Cardiac muscle cell (in vitro differentiated cells and primary cell): ENCODE measurements around the gene CPPED1. TPM values are rescaled to one million over a fixed set of nuclear protein-coding genes. Genes with fewer than 3 reads are reported as not detected.
A peak's percentile ranks its signal among the peaks of the same experiment; 100 is the strongest.
"Not testable (repeated sequence)": the region's sequence is repeated elsewhere in the genome, so short reads cannot be mapped to it uniquely, and the experiment has no call there.

Experiments
- DNase-seq, 2 donors: peaks; one replicate each; pipeline versions ENCODE4 v3.0.0 to v3.0.0-alpha.2; 2010 to 2017; ENCODE audit warnings: low read depth in 1 of 2, low spot score in 1 of 2
- H3K27ac ChIP-seq: fragments of 200-600 bp; sonication (generic); 2 replicates; pipeline ENCODE4 v1.5.1; 2016
- H3K27me3 ChIP-seq: fragments of 200-600 bp; sonication (generic); 2 replicates; pipeline ENCODE4 v1.6.0; 2016; ENCODE audit warnings: control low read depth
- H3K36me3 ChIP-seq: fragments of 200-600 bp; sonication (generic); 2 replicates; pipeline ENCODE4 v1.5.1; 2016; ENCODE audit warnings: control low read depth
- H3K4me1 ChIP-seq: fragments of 200-600 bp; sonication (generic); 2 replicates; pipeline ENCODE4 v1.8.1; 2017; ENCODE audit warnings: low read depth, mild to moderate bottlenecking, mixed run types
- H3K4me3 ChIP-seq: fragments of 200-600 bp; sonication (generic); 2 replicates; pipeline ENCODE4 v1.5.1; 2016; ENCODE audit warnings: mild to moderate bottlenecking
- H3K9me3 ChIP-seq: fragments of 200-600 bp; sonication (generic); 2 replicates; pipeline ENCODE4 v1.5.1; 2017; ENCODE audit warnings: low read depth, mild to moderate bottlenecking, control low read depth
- polyA plus RNA-seq: library from polyadenylated mRNA; unstranded; fragments of >200 nt; fragmentation: Nextera tagmentation; extraction: Ambion mirVana; gene quantifications from 2 replicates; pipeline ENCODE4 v1.2.1, GENCODE V29; 2016
- total RNA-seq: library from RNA; depleted of rRNA; stranded (reverse); fragments of >200 nt; gene quantifications from 2 replicates; pipeline ENCODE4 v1.2.3, GENCODE V29; 2016
- TF ChIP-seq, protein P1 (sequence below): IDR thresholded peaks from 2 replicates; pipeline ENCODE4 v1.5.1; 2012; ENCODE audit warnings: low read depth, mild to moderate bottlenecking, low read length

Gene CPPED1
- total and polyA plus RNA-seq, 2 experiments from 2014 or later: 10.0 to 12.0 TPM

DNA sequence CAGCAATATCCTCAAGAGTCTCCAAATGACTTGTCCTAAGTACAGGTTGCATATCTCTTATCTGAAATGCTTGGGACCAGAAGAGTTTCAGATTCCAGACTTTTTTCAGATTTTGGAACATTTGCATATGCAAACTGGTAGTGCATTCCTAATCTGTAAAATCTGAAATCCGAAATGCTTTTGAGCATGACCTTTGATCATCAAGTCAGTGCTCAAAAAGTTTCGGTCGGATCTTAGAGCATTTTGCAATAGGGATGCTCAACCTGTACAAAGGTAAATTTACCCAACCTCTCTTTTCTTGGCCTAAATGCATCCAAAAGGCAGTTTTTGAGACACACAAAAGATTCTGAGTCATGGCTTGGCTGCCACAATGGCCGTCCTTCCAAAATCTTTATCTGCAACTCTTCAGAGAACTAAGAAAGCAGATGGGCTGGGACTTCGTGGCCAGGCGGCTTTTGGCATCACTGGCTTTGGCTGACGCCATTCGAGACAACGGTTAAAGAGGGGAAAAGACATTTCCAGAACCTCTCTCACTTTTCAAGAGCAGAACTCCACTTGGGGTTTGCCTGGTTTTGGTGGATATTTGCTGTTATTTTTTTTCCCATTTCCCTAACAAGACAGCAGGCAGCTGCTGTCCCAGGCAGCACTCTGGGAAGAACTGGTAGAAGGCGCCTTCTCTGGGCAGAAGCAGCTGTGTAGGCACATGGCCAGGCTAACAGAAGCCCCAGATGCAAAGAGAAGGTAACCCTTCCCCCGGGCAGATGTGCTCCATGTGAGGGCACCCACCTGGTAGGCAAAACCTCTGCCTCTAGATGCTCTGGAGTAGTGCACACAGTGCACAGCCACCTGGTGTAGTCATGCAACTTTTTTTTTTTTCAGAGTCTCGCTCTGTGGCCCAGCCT lies 8.9 kb downstream of the CPPED1 start:
- no peaks in the 10 kb centered on the region for H3K9me3 ChIP-seq
- TF ChIP-seq, protein P1, sequence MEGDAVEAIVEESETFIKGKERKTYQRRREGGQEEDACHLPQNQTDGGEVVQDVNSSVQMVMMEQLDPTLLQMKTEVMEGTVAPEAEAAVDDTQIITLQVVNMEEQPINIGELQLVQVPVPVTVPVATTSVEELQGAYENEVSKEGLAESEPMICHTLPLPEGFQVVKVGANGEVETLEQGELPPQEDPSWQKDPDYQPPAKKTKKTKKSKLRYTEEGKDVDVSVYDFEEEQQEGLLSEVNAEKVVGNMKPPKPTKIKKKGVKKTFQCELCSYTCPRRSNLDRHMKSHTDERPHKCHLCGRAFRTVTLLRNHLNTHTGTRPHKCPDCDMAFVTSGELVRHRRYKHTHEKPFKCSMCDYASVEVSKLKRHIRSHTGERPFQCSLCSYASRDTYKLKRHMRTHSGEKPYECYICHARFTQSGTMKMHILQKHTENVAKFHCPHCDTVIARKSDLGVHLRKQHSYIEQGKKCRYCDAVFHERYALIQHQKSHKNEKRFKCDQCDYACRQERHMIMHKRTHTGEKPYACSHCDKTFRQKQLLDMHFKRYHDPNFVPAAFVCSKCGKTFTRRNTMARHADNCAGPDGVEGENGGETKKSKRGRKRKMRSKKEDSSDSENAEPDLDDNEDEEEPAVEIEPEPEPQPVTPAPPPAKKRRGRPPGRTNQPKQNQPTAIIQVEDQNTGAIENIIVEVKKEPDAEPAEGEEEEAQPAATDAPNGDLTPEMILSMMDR: no peak

DNA sequence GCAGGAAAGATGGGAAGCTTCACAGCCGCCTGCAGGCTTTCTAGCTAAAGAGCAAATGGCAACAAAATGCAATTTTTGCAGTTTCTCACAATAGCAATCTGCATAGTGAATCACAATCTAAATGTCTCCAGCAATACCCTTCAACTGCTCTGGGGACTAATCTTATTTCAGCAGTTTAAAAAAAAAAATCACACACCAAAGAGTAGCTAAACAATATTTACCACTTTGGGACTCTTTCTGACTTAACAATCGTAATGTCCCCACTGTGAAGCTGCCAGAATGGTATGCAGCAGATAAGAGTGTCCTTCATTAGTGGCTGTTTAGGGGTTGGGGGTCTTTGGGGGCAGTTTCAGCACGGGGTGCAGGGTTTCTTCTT lies 9.8 kb downstream of the CPPED1 start:
- Histone ChIP-seq H3K9me3 (no peaks in the 10 kb centered on the region), H3K4me1 (peaks cover 17% of the 10 kb centered on the region), H3K27me3 (no peaks in the 10 kb centered on the region), H3K4me3 (no peak overlapping the region), H3K36me3 (no peaks in the 10 kb centered on the region), H3K27ac (peak overlapping the region; percentile 12)
- TF ChIP-seq, protein P1: no peak
- DNase-seq: no peak

More for the DNA sequence above, 8.9 kb downstream of the CPPED1 start:
- peaks cover 17% of the 10 kb centered on the region for H3K4me1 ChIP-seq
- no peaks in the 10 kb centered on the region for H3K36me3 ChIP-seq
- H3K4me3 ChIP-seq: no peak overlapping the region
- H3K27me3 ChIP-seq: no peaks in the 10 kb centered on the region
- DNase-seq: no peak
- H3K27ac ChIP-seq: peak overlapping the region; percentile 11

DNA sequence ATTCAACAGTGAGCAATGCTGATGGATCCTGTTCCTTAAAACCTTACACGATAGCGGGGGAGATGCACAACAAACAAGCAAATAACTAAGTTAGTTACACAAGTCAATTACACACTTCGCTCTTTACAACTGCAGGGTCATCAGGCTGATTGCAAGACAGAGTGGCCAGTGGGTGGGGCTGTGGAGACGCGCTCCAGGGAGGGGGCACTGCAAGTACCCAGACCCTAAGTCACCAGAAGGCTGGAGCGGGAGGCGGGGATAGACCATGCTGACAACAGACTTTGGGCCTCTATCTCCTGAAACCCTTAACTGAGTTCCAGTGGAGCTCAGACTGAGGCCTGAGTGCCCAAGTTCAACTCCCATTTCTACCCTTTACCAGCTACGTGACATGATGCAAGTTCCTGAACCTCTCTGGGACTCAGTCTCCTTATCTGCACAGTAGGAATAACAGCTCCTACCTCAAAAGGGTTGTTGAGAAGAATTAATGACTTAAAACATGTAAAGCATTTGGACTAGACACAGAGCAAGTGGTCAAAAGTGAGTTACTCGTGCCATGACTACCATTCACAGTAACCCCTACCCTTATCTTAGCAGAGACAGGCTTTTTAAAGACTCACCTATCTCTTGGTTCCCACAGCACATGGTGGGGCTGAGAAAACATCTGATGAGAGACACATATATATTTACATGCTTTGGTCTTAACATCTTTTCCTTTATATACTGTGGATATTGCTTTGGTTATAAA lies 10.4 kb downstream of the CPPED1 start:
- DNase-seq: no peak

DNA sequence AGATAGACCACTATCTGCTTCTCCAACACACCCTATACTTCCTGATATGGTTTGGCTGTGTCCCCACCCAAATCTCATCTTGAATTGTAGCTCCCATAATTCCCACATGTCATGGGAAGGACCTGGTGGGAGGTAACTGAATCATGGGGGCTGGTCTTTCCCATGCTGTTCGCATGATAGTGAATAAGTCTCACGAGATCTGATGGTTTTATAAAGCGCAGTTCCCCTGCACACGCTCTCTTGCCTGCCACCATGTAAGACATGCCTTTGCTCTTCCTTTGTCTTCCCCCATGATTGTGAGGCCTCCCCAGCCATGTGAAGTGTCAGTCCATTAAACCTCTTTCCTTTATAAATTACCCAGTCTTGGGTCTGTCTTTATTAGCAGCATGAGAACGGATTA lies 11.2 kb downstream of the CPPED1 start:
- H3K9me3 ChIP-seq, H3K36me3 ChIP-seq, H3K27ac ChIP-seq, DNase-seq, H3K27me3 ChIP-seq, H3K4me3 ChIP-seq: not testable (repeated sequence)
- H3K4me1 ChIP-seq: peaks cover 17% of the 10 kb centered on the region

More for the DNA sequence above, 10.4 kb downstream of the CPPED1 start:
- no peaks in the 10 kb centered on the region for H3K36me3 ChIP-seq
- no peaks in the 10 kb centered on the region for H3K9me3 ChIP-seq
- H3K27ac ChIP-seq: peak overlapping the region; percentile 12
- TF ChIP-seq, protein P1: no peak
- no peak overlapping the region for H3K4me3 ChIP-seq
- peaks cover 17% of the 10 kb centered on the region for H3K4me1 ChIP-seq
- no peaks in the 10 kb centered on the region for H3K27me3 ChIP-seq

DNA sequence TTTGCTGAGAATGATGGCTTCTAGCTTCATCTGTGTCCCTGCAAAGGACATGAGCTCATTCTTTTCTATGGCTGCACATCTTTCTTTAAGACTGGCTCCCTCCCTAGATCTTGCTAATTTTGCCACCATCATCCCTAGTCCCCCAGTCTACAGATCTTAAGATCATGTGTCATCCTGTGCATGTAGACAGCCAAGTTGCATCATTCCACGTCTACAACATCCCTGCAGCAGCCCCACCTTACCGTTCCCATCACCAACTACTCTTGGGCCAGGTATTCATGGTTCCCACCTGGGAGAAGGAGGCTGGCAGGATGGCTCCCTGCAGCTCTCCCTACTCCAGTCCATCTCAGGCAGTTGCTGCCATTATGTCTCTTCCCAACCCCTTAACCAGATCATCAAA lies 12.3 kb downstream of the CPPED1 start:
- no peak overlapping the region for H3K4me3 ChIP-seq
- H3K27ac ChIP-seq: no peak overlapping the region
- peaks cover 17% of the 10 kb centered on the region for H3K4me1 ChIP-seq

More for the DNA sequence above, 12.3 kb downstream of the CPPED1 start:
- H3K27me3 ChIP-seq: no peaks in the 10 kb centered on the region
- H3K36me3 ChIP-seq: no peaks in the 10 kb centered on the region
- H3K9me3 ChIP-seq: no peaks in the 10 kb centered on the region
- no peak for DNase-seq
- TF ChIP-seq, protein P1: no peak
